ENCODE data around the gene WDR89.
"Not testable (repeated sequence)": the region's sequence is repeated elsewhere in the genome, so short reads cannot be mapped to it uniquely, and the experiment has no call there.

WDR89 gene

GRCh38 chr14:63603749-63604277 lies 37.9 kb downstream of the WDR89 start:
- no peak for DNase-seq (ENCODE audit: low spot score)
- TF ChIP-seq CTCF (IDR thresholded peaks at IDR 0.05; ENCODE audit: borderline replicate concordance, control extremely low read depth, extremely low read depth, insufficient read depth, missing control alignments) = no peak
- in situ Hi-C loops (cut with MboI; ENCODE audit: low sequenced_read_pairs, unreplicated experiment) = no loop called here

GRCh38 chr14:63598807-63599206 lies 42.9 kb downstream of the WDR89 start:
- no peak for TF ChIP-seq CTCF (IDR thresholded peaks at IDR 0.05; ENCODE audit: borderline replicate concordance, control extremely low read depth, extremely low read depth, insufficient read depth, missing control alignments)
- in situ Hi-C loops (cut with MboI; ENCODE audit: low sequenced_read_pairs, unreplicated experiment) = no loop called here
- DNase-seq (ENCODE audit: low spot score) = no peak

GRCh38 chr14:63596998-63597658 lies 44.5 kb downstream of the WDR89 start:
- DNase-seq (ENCODE audit: low spot score) = no peak
- in situ Hi-C loops (cut with MboI; ENCODE audit: low sequenced_read_pairs, unreplicated experiment) = no loop called here
- no peak for TF ChIP-seq CTCF (IDR thresholded peaks at IDR 0.05; ENCODE audit: borderline replicate concordance, control extremely low read depth, extremely low read depth, insufficient read depth, missing control alignments)

GRCh38 chr14:63594455-63595372 lies 47.0 kb downstream of the WDR89 start:
- in situ Hi-C loops (cut with MboI; ENCODE audit: low sequenced_read_pairs, unreplicated experiment) = no loop called here
- DNase-seq (ENCODE audit: low spot score) = no peak
- no peak for TF ChIP-seq CTCF (IDR thresholded peaks at IDR 0.05; ENCODE audit: borderline replicate concordance, control extremely low read depth, extremely low read depth, insufficient read depth, missing control alignments)

- in situ Hi-C loops (cut with MboI; ENCODE audit: low sequenced_read_pairs, unreplicated experiment); DNase-seq (ENCODE audit: low spot score): not testable (repeated sequence)
Observed at GRCh38 chr14:63583046-63583445, 58.6 kb downstream of the WDR89 start.

- in situ Hi-C loops (cut with MboI; ENCODE audit: low sequenced_read_pairs, unreplicated experiment) = no loop called here
- TF ChIP-seq CTCF (IDR thresholded peaks at IDR 0.05; ENCODE audit: borderline replicate concordance, control extremely low read depth, extremely low read depth, insufficient read depth, missing control alignments) = no peak
- DNase-seq (ENCODE audit: low spot score) = no peak
Observed at GRCh38 chr14:63581491-63581890, 60.2 kb downstream of the WDR89 start.

GRCh38 chr14:63578300-63578699 lies 63.4 kb downstream of the WDR89 start:
- no peak for DNase-seq (ENCODE audit: low spot score)
- in situ Hi-C loops (cut with MboI; ENCODE audit: low sequenced_read_pairs, unreplicated experiment) = no loop called here

More at GRCh38 chr14:63578300-63578699, 63.4 kb downstream of the WDR89 start:
- no peak for TF ChIP-seq CTCF (IDR thresholded peaks at IDR 0.05; ENCODE audit: borderline replicate concordance, control extremely low read depth, extremely low read depth, insufficient read depth, missing control alignments)
